ENCODE data around the gene HIVEP3.

HIVEP3 gene

DNA sequence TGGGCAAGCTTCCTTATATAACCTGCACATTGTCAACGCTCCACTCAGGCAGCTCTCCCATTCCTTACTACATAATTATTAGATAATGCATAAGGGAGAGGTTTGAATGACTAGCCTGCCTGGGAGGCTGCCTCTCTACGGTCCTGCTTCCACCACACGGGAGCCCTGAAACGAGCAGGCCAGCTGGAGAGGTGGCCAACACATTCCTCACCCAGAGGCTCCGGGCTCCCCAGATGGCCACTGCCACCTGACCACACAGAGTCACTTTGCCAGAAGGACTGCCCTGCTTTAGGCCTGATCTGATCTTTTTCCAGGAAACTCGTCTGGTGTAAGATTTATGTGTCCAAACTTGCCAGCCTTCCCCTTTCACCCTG, 27.9 kb downstream of the HIVEP3 start:
- H3K4me1 Mint-ChIP-seq: peaks cover 53% of the 10 kb centered on the region
- DNase-seq (no peak), ATAC-seq (no peak)
- H3K4me3 Mint-ChIP-seq: peak overlapping the region; percentile 71 to 86
- no peaks in the 10 kb centered on the region for H3K9me3 Mint-ChIP-seq
- H3K27me3 Mint-ChIP-seq: no peaks in the 10 kb centered on the region
- peak overlapping the region; percentile 66 to 95 for H3K27ac Mint-ChIP-seq

DNA sequence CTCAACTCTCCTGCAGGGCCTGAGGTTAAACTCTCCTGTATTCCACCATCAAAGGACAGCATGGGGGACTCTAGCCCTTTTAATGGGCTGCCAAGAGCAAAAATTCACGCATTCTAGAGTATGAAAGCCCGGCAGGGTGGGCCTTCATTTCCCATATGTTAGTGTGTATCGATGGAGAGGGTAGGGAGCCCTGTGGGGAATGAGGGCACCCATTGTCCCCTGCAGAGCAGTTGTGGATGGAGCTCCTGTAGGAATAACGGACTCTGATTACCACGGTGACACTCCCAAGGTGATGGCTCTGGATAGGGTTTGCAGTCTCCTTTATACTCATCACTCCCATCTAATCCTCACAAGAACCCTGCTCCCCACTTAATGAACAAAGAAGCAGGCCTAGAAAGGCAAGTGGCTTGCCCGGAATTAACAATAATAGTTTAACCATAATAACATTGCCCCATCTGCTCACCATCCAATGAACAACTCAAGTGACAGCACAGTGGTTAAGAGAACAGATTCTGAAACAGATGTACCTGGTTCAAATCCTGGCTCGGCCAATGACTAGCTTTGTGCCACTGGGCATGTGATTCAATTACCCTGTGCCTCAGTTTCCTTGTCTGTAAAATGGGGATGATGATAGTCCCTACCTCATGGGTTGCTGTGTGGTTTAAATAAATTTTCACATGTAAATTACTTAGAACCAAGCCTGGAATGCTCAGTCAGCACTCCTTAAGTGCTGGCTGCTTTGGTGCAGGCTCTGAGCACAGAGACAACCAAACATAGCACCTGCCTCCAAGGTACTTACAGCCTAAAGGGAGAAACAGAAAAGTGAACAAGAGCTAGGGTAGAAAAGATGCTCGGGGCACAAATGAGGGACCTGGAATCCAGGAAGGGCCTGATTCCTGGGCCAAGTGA, 29.0 kb downstream of the HIVEP3 start:
- peak overlapping the region in 1 of 2 donors; percentile 49 for H3K27ac Mint-ChIP-seq
- no peaks in the 10 kb centered on the region for H3K27me3 Mint-ChIP-seq
- no peak for ATAC-seq
- H3K9me3 Mint-ChIP-seq: no peaks in the 10 kb centered on the region
- peaks cover 45% of the 10 kb centered on the region for H3K4me1 Mint-ChIP-seq
- no peak overlapping the region for H3K4me3 Mint-ChIP-seq
- DNase-seq: no peak

DNA sequence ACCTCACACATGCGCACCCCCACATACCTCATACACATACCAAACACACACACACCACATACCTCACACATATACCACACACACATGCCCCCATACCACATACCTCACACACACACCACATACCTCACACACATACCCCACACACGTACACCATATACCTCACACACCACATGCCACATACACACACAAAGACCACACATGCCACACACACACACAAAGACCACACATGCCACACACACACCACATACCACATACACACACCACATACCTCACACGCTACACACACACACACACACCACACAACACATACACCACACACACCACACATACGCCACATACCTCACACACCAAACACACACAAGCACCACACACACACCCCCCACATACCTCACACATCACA, 30.0 kb downstream of the HIVEP3 start:
- H3K27me3 Mint-ChIP-seq: no peaks in the 10 kb centered on the region
- peak in 1 of 2 donors; percentile 13 for DNase-seq
- peak overlapping the region in 1 of 2 donors; percentile 75 for H3K27ac Mint-ChIP-seq
- ATAC-seq: peak; percentile 43
- H3K9me3 Mint-ChIP-seq: no peaks in the 10 kb centered on the region
- H3K4me3 Mint-ChIP-seq: no peak overlapping the region
- H3K4me1 Mint-ChIP-seq: peaks cover 38% of the 10 kb centered on the region

- Mint-ChIP-seq H3K4me3 (no peak overlapping the region), H3K9me3 (no peaks in the 10 kb centered on the region), H3K27me3 (no peaks in the 10 kb centered on the region), H3K4me1 (peaks cover 40% of the 10 kb centered on the region), H3K27ac (no peak overlapping the region)
- no peak for ATAC-seq
- DNase-seq: no peak
Observed at GRCh38 chr1:41887365-41887764, 31.4 kb downstream of the HIVEP3 start.

- Mint-ChIP-seq H3K27me3 (no peaks in the 10 kb centered on the region), H3K9me3 (no peaks in the 10 kb centered on the region), H3K27ac (no peak overlapping the region), H3K4me3 (no peak overlapping the region), H3K4me1 (peaks cover 26% of the 10 kb centered on the region)
- ATAC-seq (no peak), DNase-seq (no peak)
Observed at GRCh38 chr1:41884256-41885230, 34.2 kb downstream of the HIVEP3 start.

DNA sequence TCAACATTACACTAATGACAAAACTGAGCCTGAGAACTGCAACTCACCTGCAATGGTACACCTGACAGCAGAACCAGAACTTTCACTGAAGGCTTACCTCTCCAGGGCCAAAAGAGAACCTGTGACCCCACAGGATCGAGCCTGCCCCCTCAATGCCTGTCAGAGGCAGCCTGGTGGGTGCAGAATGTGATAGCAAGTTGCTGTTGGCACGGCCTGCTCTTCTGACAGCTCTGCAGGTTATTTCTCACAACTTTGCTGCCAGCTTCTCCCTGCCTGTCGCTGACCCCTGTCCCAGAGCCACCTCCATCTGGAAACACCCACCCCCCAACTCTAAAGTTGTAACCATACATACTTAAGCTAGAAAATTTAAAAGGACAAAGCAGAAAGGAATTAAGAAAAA, 35.2 kb downstream of the HIVEP3 start:
- no peak overlapping the region for H3K4me3 Mint-ChIP-seq
- H3K9me3 Mint-ChIP-seq: no peaks in the 10 kb centered on the region
- no peak overlapping the region for H3K27ac Mint-ChIP-seq
- no peak for ATAC-seq
- H3K27me3 Mint-ChIP-seq: no peaks in the 10 kb centered on the region
- peaks cover 18% of the 10 kb centered on the region for H3K4me1 Mint-ChIP-seq
- DNase-seq: no peak

GRCh38 chr1:41882486-41882885, 36.2 kb downstream of the HIVEP3 start:
- no peaks in the 10 kb centered on the region for H3K27me3 Mint-ChIP-seq
- H3K9me3 Mint-ChIP-seq: no peaks in the 10 kb centered on the region
- no peak for ATAC-seq
- peaks cover 12% of the 10 kb centered on the region for H3K4me1 Mint-ChIP-seq
- H3K27ac Mint-ChIP-seq: peak overlapping the region; percentile 9 to 91
- peak overlapping the region in 1 of 2 donors; percentile 10 for H3K4me3 Mint-ChIP-seq
- DNase-seq: no peak

GRCh38 chr1:41882068-41882477, 36.6 kb downstream of the HIVEP3 start:
- Mint-ChIP-seq H3K4me3 (peak overlapping the region in 1 of 2 donors; percentile 10), H3K27me3 (no peaks in the 10 kb centered on the region)
- no peak for ATAC-seq

GRCh38 chr1:41880950-41881885, 37.5 kb downstream of the HIVEP3 start:
- H3K4me3 Mint-ChIP-seq: no peak overlapping the region
- no peak overlapping the region for H3K27ac Mint-ChIP-seq
- H3K27me3 Mint-ChIP-seq: no peaks in the 10 kb centered on the region
- no peak for ATAC-seq
- no peak for DNase-seq
- H3K9me3 Mint-ChIP-seq: no peaks in the 10 kb centered on the region
- H3K4me1 Mint-ChIP-seq: peaks cover 20% of the 10 kb centered on the region

More at GRCh38 chr1:41882068-41882477, 36.6 kb downstream of the HIVEP3 start:
- H3K27ac Mint-ChIP-seq: peak overlapping the region in 1 of 2 donors; percentile 9
- no peak for DNase-seq
- no peaks in the 10 kb centered on the region for H3K9me3 Mint-ChIP-seq
- peaks cover 15% of the 10 kb centered on the region for H3K4me1 Mint-ChIP-seq

DNA sequence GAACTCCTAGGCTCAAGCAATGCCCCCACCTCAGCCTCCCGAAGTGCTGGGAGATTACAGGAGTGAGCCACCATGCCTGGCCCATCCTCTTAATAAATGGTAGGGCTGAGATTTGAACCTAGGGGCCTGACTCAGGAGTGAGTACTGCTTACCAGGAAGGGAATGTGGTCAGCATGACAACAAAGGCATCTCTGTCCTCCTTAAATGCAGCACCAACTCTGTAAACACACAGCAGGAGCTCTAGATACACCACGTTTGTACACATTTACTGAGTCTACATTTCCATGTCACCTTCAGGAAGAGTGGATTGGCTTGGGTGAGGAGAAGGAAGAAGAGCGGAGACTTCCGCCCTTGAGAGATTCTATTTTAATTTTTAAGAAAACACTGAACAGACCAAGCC, 38.5 kb downstream of the HIVEP3 start:
- Mint-ChIP-seq H3K27ac (no peak overlapping the region), H3K27me3 (no peaks in the 10 kb centered on the region), H3K4me3 (no peak overlapping the region), H3K4me1 (peaks cover 23% of the 10 kb centered on the region), H3K9me3 (no peaks in the 10 kb centered on the region)
- ATAC-seq (no peak), DNase-seq (no peak)

DNA sequence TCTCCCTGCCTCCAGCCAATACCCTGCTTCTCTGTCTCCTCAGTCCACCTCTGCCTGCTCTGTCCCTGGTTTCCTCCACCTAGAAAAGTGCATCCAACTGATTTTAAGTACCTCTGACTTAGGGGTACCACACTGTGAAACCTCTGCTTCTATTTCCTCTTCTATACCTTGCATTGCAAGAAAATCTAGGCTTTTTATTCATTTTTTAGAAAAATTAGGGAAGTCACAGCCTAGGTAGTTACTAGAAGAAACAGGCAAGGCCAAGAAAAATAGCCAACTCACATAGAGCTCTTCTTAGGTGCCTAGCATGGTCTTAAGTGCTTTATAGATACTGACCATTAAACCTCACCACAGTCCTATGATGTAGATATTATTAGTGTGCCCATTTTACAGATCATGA, 39.1 kb downstream of the HIVEP3 start:
- no peaks in the 10 kb centered on the region for H3K27me3 Mint-ChIP-seq
- H3K4me3 Mint-ChIP-seq: no peak overlapping the region
- no peak for ATAC-seq
- H3K27ac Mint-ChIP-seq: peak overlapping the region; percentile 51 to 82
- H3K9me3 Mint-ChIP-seq: no peaks in the 10 kb centered on the region
- peaks cover 30% of the 10 kb centered on the region for H3K4me1 Mint-ChIP-seq
- DNase-seq: no peak

GRCh38 chr1:41878911-41879310, 39.8 kb downstream of the HIVEP3 start:
- H3K27ac Mint-ChIP-seq: peak overlapping the region in 1 of 2 donors; percentile 27
- H3K9me3 Mint-ChIP-seq: no peaks in the 10 kb centered on the region
- peaks cover 36% of the 10 kb centered on the region for H3K4me1 Mint-ChIP-seq
- no peak for ATAC-seq
- no peak for DNase-seq
- no peaks in the 10 kb centered on the region for H3K27me3 Mint-ChIP-seq
- H3K4me3 Mint-ChIP-seq: no peak overlapping the region

DNA sequence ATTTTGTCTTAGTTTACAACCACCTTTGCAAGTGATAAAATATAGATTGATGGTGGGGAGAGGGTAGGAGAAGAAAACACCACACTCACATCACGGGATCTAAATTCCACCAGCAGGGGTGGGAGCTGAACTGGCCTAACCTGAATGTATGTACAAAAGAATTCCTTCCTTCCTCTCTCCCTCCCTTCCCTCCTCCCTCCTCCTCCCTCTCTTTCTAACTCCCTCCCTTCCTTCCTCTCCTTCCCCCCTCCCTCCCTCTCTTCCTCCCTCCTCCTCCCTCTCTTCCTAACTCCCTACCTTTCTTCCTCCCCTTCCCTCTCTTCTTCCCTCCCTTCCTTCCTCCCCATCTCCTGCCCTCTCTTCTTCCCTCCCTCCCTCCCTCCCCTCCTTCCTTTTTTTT, 40.2 kb downstream of the HIVEP3 start:
- Mint-ChIP-seq H3K9me3 (no peaks in the 10 kb centered on the region), H3K27ac (no peak overlapping the region), H3K27me3 (no peaks in the 10 kb centered on the region), H3K4me1 (peaks cover 36% of the 10 kb centered on the region), H3K4me3 (no peak overlapping the region)
- no peak for DNase-seq
- ATAC-seq: no peak

DNA sequence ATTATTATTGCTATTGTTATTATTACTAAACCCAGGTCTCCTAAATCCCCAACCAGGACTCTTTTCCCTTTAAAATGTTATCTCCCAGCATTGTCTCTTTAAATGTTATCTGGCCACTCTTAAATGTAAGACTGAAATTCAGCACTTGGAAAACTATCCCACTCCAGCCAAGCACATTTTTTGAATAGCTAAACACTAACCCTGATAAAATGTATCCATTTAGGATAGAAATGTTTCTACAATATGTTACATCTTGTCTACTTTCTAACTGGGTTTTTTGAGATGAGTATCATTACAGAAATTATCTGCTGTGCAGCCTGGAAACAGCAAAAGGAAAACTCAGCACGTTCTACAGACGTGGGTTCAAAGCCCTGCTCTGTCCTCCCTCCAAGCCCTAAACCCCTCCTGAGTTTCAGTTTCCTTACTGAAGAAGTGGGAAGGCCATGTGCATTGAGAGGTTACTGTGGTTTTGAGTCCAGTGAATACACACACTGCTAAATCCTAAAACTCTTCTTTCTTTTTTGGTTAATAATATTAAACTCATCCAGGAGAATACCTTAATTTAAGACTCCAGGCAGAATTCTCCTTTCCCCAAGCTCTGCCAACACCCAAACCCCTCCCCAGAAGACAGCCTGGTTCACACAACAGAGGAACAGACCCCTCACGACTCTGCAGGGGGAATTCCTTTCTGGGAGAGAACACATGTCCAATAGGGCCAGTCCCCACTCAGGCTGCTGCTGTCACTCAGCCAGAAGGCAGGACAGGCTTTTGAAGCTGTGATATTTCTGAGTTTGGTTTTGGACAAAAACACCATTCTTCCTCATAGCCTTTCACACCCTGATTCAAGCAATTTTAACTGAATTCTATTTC, 41.9 kb downstream of the HIVEP3 start:
- no peaks in the 10 kb centered on the region for H3K9me3 Mint-ChIP-seq
- DNase-seq (no peak), ATAC-seq (no peak)
- H3K27me3 Mint-ChIP-seq: no peaks in the 10 kb centered on the region
- peak overlapping the region in 1 of 2 donors; percentile 58 for H3K27ac Mint-ChIP-seq
- H3K4me3 Mint-ChIP-seq: peak overlapping the region in 1 of 2 donors; percentile 25
- peaks cover 25% of the 10 kb centered on the region for H3K4me1 Mint-ChIP-seq
